Mucosa of rectum (tissue), 2 donors: ENCODE results near the gene WDR33.
A peak's percentile ranks its signal among the peaks of the same experiment; 100 is the strongest.

Source experiments
- H3K27ac ChIP-seq, 2 donors: one replicate each; pipeline ENCODE4 v1.7.0; 2013; ENCODE audit warnings: inconsistent platforms in 2 of 2, low read depth in 2 of 2, low read length in 2 of 2
- H3K27me3 ChIP-seq, 2 donors: one replicate each; pipeline ENCODE4 v1.7.0; 2013; ENCODE audit warnings: low read length in 2 of 2; ENCODE audit not compliant: control insufficient read depth in 2 of 2, insufficient read depth in 2 of 2
- H3K36me3 ChIP-seq, 2 donors: one replicate each; pipeline ENCODE4 v1.7.0; 2013; ENCODE audit warnings: low read length in 2 of 2; ENCODE audit not compliant: control insufficient read depth in 2 of 2, insufficient read depth in 2 of 2
- H3K4me1 ChIP-seq, 2 donors: one replicate each; pipeline ENCODE4 v1.7.0; 2013; ENCODE audit warnings: low read length in 2 of 2, mild to moderate bottlenecking in 1 of 2; ENCODE audit not compliant: control insufficient read depth in 2 of 2, insufficient read depth in 2 of 2
- H3K4me3 ChIP-seq, 2 donors: one replicate each; pipeline ENCODE4 v1.7.0; 2013; ENCODE audit warnings: low read length in 2 of 2
- H3K9ac ChIP-seq, 2 donors: one replicate each; pipeline ENCODE4 v1.7.0; 2013; ENCODE audit warnings: low read length in 2 of 2, low read depth in 1 of 2, mild to moderate bottlenecking in 1 of 2
- H3K9me3 ChIP-seq, 2 donors: one replicate each; pipeline ENCODE4 v1.7.0; 2013; ENCODE audit warnings: low read length in 2 of 2; ENCODE audit not compliant: control insufficient read depth in 2 of 2
- donor health status: healthy.
- donor health status: Normal muscosa, but diverticular disease.

The WDR33 gene

DNA sequence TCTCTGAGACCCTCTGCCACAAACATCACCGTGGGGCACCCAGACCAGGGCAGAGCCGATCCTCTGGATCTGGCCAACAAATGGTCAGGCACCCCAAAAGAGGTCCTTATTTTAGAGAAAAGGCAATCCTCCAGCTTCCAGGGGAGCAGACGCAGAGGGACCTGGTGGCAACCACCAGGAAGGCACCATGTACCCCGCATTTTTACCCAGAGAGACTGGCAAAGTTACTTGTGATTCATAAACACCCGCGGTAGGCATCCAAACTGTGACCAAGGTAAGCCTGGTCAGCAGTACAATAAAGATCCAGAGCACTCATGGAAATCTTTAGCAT is 146.1 kb downstream of the WDR33 start:
- peak overlapping the region; percentile 21 to 62 for H3K27ac ChIP-seq
- peaks cover 17 to 19% of the 10 kb centered on the region in 2 donors for H3K27me3 ChIP-seq
- H3K9me3 ChIP-seq: no peaks in the 10 kb centered on the region
- H3K4me3 ChIP-seq: peak overlapping the region in 1 of 2 donors; percentile 43
- H3K9ac ChIP-seq: no peak overlapping the region
- no peaks in the 10 kb centered on the region for H3K36me3 ChIP-seq
- H3K4me1 ChIP-seq: peaks cover 3 to 7% of the 10 kb centered on the region in 2 donors

DNA sequence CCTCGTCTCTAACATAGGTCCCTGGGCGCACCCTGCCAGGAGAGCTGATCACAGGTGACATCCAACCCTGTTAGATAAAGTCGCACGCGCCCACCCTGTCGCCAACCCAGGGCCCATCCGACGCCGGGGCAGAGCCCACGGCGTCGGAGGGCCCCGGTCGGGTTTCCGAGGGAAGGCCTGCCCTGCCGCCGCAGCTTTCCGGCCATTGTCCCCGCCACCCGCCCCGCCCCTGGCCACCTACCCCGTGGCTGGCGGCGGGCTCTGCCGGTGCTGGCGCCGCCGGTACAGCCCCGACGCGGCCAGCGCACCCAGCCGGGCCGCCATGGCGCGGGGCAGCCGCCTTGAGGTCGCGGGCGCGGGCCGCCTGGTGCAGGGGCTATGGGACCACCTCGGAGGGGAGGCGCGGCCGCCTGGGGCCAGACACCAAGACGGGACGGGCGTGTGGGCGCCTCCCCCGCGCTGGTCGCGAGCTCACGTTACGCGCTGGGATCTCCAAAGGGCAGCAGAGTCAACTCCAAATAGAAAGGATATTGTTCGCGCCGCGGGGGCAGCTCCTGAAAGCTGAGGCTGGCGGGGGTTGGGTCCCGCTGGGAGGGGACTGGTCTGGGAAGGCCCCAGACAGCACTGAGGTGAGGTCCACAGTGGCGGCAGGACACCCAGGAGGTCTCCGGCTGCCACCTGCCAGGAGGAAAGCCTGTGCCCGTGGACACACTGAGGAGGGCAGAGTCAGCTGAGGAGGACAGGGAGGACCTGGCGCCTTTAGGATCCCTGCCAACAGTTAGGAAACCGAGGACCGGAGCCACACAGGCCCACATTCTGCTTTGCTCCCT is 146.7 kb downstream of the WDR33 start:
- H3K9ac ChIP-seq: no peak overlapping the region
- H3K27me3 ChIP-seq: peaks cover 17 to 19% of the 10 kb centered on the region in 2 donors
- peak overlapping the region; percentile 11 to 43 for H3K4me3 ChIP-seq
- no peaks in the 10 kb centered on the region for H3K9me3 ChIP-seq
- peak overlapping the region; percentile 21 to 62 for H3K27ac ChIP-seq
- no peaks in the 10 kb centered on the region for H3K36me3 ChIP-seq
- H3K4me1 ChIP-seq: peaks cover 3 to 7% of the 10 kb centered on the region in 2 donors

DNA sequence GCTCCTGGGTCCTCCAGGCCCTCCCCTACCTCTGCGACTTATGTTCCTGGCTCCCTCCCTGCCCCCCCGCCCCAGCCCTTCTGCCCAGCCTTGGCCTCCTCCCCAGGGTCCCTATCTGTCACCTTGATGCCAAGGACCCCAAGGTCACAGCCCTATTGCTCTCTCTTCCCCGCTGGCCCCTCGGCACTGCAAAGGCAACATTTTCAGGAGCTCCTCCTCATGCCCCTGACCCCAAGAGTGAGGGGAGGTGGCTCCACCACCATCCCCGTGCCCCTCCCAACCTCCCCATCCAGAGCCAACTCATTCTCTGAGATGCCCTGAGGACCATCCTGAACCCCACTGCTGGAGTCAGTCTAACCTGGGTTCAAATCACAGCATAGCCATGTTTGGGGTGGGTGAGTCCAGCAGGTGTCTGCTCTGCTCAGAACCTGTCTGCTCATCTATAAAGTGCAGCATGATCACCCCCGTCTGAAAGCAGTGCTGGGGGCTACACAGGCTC is 147.4 kb downstream of the WDR33 start:
- peak overlapping the region in 1 of 2 donors; percentile 56 for H3K27ac ChIP-seq
- no peaks in the 10 kb centered on the region for H3K36me3 ChIP-seq
- no peak overlapping the region for H3K4me3 ChIP-seq
- H3K9me3 ChIP-seq: no peaks in the 10 kb centered on the region
- H3K27me3 ChIP-seq: peaks cover 17 to 19% of the 10 kb centered on the region in 2 donors
- H3K4me1 ChIP-seq: peaks cover 3 to 7% of the 10 kb centered on the region in 2 donors
- H3K9ac ChIP-seq: no peak overlapping the region

DNA sequence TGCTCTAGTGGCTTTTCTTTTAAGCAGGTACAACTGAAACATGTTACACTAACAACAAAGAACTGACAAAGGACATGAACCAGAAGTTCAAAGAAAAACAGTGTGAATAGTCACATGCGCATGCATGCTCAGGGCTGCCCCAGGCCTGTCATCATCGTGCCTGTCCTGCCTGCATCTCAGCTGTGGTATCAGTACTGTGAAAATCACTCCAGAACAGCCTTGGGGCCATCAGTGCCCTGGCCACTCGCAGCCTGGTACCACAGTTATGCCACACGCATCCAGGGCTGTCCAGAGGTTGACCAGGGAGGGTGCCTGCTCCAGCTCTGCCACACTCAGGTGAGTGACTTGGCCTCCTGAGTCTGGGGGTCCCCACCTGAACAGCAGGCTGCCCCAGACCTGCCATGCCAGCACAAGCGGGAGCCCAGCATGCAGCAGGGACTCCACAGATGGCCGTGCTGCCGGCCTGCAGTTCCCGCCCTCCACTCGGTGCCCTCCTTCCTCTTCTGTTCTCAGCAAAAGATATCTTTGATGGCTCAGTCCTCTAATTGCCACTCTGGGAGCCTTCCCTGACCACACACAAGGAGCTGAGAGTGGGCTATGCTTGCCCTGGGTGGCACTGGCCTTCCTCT is 147.9 kb downstream of the WDR33 start:
- H3K4me3 ChIP-seq: no peak overlapping the region
- no peaks in the 10 kb centered on the region for H3K36me3 ChIP-seq
- H3K4me1 ChIP-seq: peaks cover 3 to 7% of the 10 kb centered on the region in 2 donors
- H3K27ac ChIP-seq: peak overlapping the region in 1 of 2 donors; percentile 33
- no peaks in the 10 kb centered on the region for H3K9me3 ChIP-seq
- peaks cover 17 to 19% of the 10 kb centered on the region in 2 donors for H3K27me3 ChIP-seq
- no peak overlapping the region for H3K9ac ChIP-seq

DNA sequence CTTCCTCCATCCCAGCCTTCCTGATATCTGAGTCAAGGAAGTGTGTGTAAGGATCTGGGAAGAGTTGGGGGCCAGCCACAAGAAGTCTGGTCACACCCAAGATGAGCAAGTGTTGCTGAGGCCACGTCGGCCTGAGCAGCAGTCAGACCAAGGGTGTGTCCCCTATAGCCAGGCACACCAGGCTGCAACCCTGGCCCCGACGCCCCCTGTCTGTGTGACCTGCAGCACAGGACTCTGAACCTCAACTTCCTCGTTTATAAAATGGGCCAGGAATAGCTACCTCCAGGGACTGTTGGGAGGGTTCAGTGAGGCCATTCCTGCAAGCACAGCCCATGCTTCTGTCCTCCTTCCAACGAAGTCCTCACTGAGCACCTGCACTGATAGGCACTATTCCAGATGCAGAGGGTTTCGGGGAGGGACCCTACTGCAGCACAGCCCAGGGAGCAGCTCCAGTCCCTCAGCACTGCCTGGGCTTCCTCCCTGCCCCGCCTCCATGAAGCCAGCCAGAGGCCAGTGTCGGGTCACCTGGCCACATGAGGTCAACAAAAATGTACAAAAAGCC is 148.9 kb downstream of the WDR33 start:
- Histone ChIP-seq H3K9me3 (no peaks in the 10 kb centered on the region), H3K27ac (peak overlapping the region in 1 of 2 donors; percentile 35), H3K4me3 (no peak overlapping the region), H3K36me3 (no peaks in the 10 kb centered on the region), H3K4me1 (peaks cover 3 to 7% of the 10 kb centered on the region in 2 donors), H3K27me3 (peaks cover 17 to 19% of the 10 kb centered on the region in 2 donors), H3K9ac (no peak overlapping the region)

DNA sequence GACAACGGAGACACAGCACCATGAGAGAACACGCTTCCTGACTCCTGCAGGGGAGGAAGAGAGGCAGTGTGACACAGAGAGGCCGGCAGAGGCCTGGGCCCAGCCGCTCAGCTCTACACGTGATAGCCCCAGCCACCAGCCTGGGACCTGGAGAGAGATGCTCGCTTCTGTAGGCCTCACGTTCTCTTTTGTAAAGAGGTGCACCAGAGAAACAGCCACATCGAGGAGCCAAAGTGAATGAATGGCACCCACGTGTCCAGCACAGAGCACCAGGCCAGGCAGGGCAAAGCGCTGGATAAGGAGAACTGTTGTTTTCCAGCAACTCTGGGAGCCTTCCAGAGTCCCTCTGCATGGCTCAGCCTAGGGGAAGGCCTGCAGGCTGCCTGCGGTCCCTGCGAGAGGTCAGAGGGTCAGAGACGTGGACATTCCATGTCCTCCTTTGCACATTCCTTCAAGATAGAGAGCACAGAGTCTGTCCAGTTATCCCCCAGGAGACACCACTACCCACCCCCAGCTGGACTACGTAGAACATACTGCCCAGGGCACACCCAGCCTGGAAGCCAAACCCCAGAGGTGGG is 149.8 kb downstream of the WDR33 start:
- H3K36me3 ChIP-seq: no peaks in the 10 kb centered on the region
- H3K9me3 ChIP-seq: no peaks in the 10 kb centered on the region
- H3K9ac ChIP-seq: no peak overlapping the region
- peak overlapping the region in 1 of 2 donors; percentile 35 for H3K27ac ChIP-seq
- peaks cover 3 to 7% of the 10 kb centered on the region in 2 donors for H3K4me1 ChIP-seq
- peaks cover 15 to 17% of the 10 kb centered on the region in 2 donors for H3K27me3 ChIP-seq
- no peak overlapping the region for H3K4me3 ChIP-seq

DNA sequence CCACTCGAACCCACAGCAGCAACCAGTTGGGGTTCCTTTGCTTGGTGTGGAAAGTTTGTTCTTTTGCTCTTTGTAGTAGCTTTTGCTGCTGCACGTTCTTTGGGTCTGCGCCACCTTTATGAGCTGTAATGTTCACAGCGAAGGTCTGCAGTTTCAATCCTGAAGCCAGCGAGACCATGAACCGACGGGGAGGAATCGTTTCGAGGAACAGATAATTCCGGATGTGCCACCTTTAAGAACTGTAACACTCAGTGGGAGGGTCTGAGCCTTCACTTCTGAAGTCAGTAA is 150.7 kb downstream of the WDR33 start:
- H3K36me3 ChIP-seq: no peaks in the 10 kb centered on the region
- H3K27ac ChIP-seq: no peak overlapping the region
- H3K9ac ChIP-seq: no peak overlapping the region
- peaks cover 11 to 15% of the 10 kb centered on the region in 2 donors for H3K27me3 ChIP-seq
- peaks cover 3 to 7% of the 10 kb centered on the region in 2 donors for H3K4me1 ChIP-seq
- no peaks in the 10 kb centered on the region for H3K9me3 ChIP-seq
- H3K4me3 ChIP-seq: no peak overlapping the region

DNA sequence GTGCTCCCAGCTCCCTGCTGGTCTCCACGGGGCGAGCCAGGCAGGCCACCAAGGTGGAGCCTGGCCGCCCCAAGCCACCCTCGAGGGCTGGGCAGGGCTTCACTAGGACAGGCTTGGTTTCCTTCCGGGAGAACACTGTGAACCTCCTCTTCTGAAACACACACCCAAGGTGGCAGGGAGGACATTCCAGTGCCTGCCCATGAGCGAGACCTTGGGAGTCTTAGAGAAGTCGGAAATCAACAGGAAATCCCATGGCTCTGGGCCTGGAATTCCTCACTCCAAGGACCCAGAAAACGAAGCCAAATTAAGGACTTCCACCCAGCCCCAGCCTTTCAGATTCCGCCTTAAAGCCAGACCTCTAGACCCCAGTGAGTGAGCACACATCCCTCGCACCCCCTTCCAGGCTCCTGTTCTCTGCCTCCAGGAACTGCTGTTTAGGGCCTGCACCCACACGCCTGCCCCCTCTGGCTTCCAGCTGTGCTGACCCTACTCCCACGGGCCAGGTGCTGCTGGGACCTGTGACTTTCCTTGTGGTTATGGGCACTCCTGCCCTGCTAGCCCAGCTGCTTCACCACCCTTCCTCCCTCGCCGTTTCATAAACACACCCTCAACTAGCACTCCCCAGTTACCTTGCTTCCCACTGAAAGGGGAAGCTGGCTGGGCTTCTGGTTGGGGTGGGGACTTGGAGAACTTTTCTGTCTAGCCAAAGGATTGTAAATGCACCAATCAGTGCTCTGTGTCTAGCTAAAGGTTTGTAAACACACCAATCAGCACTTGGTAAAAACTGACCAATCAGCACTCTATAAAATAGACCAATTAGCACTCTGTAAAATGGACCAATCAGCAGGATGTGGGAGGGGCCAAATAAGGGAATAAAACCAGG is 151.3 kb downstream of the WDR33 start:
- Histone ChIP-seq H3K27ac (peak overlapping the region; percentile 37 to 49), H3K27me3 (peaks cover 6 to 10% of the 10 kb centered on the region in 2 donors), H3K36me3 (no peaks in the 10 kb centered on the region), H3K4me1 (peaks cover 3 to 7% of the 10 kb centered on the region in 2 donors), H3K4me3 (no peak overlapping the region), H3K9ac (no peak overlapping the region), H3K9me3 (no peaks in the 10 kb centered on the region)

DNA sequence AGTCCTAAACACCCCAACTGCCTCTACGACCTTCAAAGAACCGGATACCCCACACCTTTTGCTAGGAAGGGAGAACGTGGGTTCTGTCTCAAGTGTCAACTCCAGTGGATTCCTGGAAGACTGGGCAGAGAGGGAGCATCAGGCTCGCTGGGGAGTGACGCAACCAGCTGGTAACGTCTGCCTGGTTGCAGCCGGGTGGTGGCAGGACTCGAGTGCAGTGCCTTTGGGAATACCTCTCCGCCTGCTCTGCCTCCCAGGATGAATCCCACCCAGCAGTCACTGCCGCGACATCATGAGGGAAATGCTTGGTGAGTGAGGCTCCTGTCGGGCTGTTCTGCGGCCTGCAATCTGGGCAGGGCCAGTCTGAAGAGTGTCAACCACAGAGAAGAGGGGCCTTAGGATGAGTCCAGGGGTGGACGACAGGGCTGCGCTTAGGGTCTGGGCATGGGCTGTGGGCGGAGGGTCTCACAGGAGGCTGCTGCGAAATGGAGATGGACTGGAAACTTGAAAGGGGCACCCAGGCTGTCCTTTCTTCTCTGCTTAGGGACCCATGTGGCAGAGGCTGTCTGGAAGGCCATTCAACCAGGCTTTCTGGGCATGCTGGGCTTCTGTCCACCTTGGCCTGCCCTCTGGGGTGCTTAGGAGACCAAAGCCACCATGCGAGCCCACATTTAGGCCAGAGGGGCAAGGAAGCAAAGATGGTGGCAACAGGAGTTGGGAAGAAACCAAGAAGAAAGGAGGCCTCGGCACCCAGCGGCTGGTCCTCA is 152.1 kb downstream of the WDR33 start:
- Histone ChIP-seq H3K9ac (no peak overlapping the region), H3K9me3 (no peaks in the 10 kb centered on the region), H3K27ac (peak overlapping the region; percentile 37 to 58), H3K4me1 (peaks cover 3 to 7% of the 10 kb centered on the region in 2 donors), H3K27me3 (peaks cover 2 to 7% of the 10 kb centered on the region in 2 donors), H3K4me3 (no peak overlapping the region), H3K36me3 (no peaks in the 10 kb centered on the region)
